ENCODE data around the gene VKORC1. TPM values are rescaled to one million over a fixed set of nuclear protein-coding genes. Genes with fewer than 3 reads are reported as not detected.
"Not testable (repeated sequence)": the region's sequence is repeated elsewhere in the genome, so short reads cannot be mapped to it uniquely, and the experiment has no call there.

Gene VKORC1
- total RNA-seq, 2 experiments from 2014 or later, result 66.0 to 66.1 TPM

DNA sequence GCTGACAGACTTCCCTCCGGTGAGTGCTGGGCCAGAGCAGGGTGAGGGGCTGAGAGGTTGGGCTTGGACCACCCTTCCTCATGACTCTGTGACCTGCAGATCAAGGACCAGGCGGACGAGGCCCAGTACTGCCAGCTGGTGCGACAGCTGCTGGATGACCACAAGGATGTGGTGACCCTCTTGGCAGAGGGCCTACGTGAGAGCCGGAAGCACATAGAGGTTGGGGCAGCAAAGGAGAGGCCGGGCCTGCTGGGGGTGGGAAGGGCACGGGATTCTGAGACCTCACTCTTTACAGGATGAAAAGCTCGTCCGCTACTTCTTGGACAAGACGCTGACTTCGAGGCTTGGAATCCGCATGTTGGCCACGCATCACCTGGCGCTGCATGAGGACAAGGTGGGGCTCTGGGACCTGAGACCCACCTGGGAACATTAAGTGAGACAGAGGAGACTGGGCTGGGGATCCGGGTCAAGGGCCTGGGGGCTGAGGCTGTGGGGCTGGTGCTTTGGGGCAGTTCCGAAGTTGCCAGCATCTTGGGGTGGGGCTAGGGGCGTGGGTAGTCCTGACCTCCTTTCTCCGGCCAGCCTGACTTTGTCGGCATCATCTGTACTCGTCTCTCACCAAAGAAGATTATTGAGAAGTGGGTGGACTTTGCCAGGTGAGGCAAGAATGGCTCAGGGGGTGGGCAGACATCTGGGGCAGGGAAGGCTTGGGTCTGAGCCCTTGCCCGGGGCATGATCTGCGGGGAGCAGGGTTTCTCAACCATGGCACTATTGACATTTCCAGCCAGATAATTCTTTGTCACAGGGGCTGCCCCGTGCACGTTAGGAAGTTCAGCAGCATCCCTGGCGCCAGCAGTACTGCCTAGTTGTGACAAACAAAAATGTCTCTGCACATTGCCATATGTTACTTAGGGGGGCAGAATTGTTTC, 15.8 kb upstream of the VKORC1 start:
- CTCF ChIA-PET, result no interaction called here

DNA sequence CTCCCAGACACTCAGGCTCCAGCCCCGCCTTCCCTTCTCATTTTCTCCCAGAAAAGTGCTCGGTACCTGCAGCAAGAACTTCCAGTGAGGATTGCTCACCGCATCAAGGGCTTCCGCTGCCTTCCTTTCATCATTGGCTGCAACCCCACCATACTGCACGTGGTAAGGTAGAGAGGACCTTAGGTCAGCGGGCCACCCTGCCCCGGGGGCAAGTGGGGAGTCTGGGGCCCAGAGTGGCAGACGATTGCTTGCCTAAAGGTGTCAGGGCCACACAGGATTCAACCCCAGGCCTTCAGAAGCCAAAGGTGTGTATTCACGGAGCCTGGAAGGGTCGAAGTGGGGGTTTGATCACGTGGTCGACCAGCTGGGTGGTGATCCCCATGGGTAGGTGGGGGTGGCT, 15.0 kb upstream of the VKORC1 start:
- POLR2A ChIA-PET, result interaction anchor here (1.4 kb wide), 1 partner anchor 36 kb away, joined by 4 read pairs; the partner anchor contains the start of genes ZNF646 and ZNF668
- CTCF ChIA-PET, result no interaction called here
- peak overlapping the region; percentile 51 for H3K27ac Mint-ChIP-seq

More for the DNA sequence above, 15.8 kb upstream of the VKORC1 start:
- Mint-ChIP-seq H3K27me3 (no peaks in the 10 kb centered on the region), H3K36me3 (ENCODE audit: low read depth) (peaks cover 23% of the 10 kb centered on the region), H3K4me3 (peak overlapping the region; percentile 71), H3K27ac (no peak overlapping the region), H3K9me3 (no peaks in the 10 kb centered on the region), H3K4me1 (peaks cover 40% of the 10 kb centered on the region)
- no peak for DNase-seq
- POLR2A ChIA-PET, result interaction anchor here (1.4 kb wide), 2 partner anchors 36 to 37 kb away, joined by 3 to 4 read pairs; partner anchors contain the start of genes ZNF646 and ZNF668

DNA sequence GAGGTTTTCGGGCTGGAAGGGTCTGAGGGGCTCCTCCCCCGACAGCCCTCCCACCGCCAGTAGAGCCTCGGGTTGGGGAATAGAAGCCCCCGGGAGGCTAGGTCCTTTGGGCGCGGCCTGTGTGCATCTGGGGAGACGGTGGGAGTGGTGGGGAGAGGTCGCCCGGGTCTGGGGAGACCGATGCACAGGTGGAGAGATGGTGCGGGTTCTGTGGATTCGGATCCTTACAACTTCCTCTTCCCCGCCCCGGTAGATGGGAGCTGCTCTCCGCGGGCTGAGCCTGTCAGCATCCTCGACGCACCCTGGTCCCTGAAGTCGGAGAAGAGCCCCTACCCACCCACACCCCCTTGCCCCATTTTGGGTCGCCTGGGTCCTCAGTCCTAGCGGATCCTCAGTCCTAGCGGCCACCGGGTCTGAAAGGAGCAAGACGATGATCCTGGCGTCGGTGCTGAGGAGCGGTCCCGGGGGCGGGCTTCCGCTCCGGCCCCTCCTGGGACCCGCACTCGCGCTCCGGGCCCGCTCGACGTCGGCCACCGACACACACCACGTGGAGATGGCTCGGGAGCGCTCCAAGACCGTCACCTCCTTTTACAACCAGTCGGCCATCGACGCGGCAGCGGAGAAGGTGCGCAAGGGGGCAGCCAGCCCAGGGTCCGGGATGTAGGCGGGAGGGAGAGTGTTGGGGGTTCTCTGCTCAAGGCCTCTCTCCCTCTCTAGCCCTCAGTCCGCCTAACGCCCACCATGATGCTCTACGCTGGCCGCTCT, 14.4 kb upstream of the VKORC1 start:
- Mint-ChIP-seq H3K4me3 (peak overlapping the region; percentile 71), H3K36me3 (ENCODE audit: low read depth) (peaks cover 23% of the 10 kb centered on the region), H3K4me1 (peaks cover 35% of the 10 kb centered on the region), H3K27me3 (no peaks in the 10 kb centered on the region), H3K9me3 (no peaks in the 10 kb centered on the region), H3K27ac (peak overlapping the region; percentile 51)
- DNase-seq, result no peak
- ChIA-PET CTCF (no interaction called here), POLR2A (interaction anchor here (1.4 to 2.0 kb wide), 2 partner anchors 8 to 35 kb away, joined by 4 to 7 read pairs; partner anchors contain the start of genes KAT8, ZNF646 and ZNF668)

More for the DNA sequence above, 15.0 kb upstream of the VKORC1 start:
- Mint-ChIP-seq H3K4me3 (peak overlapping the region; percentile 71), H3K9me3 (no peaks in the 10 kb centered on the region), H3K27me3 (no peaks in the 10 kb centered on the region), H3K4me1 (peaks cover 38% of the 10 kb centered on the region), H3K36me3 (ENCODE audit: low read depth) (peaks cover 23% of the 10 kb centered on the region)
- DNase-seq, result no peak

DNA sequence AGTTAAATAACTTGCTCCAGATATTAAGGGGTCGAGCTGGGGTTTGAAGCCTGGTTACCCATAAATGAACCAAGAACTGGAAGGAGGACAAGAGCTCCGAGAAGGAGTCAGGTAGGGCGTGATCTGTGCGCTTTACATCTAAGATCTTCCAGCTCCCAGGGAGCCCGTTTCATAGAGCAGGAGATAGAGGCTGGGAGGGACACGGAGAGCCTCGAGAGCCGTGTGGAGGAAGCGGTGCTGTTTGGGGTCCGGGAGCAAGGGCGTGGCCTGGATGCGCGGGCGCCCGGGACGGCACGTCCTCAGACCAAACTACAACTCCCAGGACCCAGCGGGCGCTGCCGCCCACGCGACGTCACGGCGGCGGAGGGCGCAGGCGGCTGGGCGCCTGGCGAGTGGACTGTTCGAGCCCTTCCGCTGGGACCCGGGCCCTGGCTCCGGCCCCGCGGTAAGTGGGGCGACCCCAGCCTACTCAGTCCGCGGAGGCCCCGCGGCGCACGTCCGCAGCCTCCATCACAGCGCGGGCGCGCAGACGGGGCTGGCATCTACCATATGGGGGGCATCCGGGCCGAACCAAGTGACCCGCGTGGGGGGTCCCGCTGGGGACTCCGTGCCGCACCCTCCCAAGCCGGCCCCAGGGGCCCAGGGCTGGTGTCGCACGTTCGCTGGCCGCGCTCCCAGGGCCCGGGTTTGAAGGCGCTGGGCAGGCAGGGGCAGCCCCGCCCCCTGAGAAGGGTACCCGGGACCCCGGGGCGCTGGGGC, 13.6 kb upstream of the VKORC1 start, which contains the start of gene BCKDK:
Gene BCKDK, plus strand, starts transcription at position 352 of the 759 bp plus-strand sequence. CDS start 838 bp downstream, outside the sequence.
- peak; percentile 82 for DNase-seq
- Mint-ChIP-seq H3K27ac (peak within 1 kb of the TSS; percentile 68), H3K27me3 (no peaks in the 10 kb centered on the region), H3K4me3 (peak within 1 kb of the TSS; percentile 75), H3K9me3 (no peaks in the 10 kb centered on the region), H3K36me3 (ENCODE audit: low read depth) (peaks cover 23% of the 10 kb centered on the region), H3K4me1 (peaks cover 30% of the 10 kb centered on the region)
- ChIA-PET CTCF (no interaction called here), POLR2A (interaction anchor here (1.0 to 2.0 kb wide), 2 partner anchors 9 to 72 kb away, joined by 5 to 7 read pairs; partner anchors contain the start of genes FUS and KAT8)

DNA sequence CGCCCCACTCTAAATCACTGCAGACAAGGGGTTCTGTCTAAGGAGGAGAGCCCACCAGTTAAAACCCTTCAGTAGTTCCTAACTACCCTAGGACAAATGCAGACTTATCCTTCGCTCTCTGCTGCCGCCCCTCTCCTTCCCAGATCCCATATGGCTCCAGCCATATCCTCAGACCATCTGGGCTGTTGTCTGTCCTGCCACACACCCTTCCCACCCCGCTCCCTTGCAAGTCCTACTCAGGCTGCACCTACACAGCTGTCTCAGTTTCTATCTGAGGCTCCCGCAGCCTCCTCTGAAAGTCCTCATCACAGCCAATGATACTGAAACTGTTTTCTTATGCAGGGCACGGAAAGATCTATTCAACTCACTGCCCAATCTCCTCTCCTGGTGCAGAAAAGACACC, 12.9 kb upstream of the VKORC1 start:
- Mint-ChIP-seq H3K36me3 (ENCODE audit: low read depth) (peaks cover 23% of the 10 kb centered on the region), H3K27me3 (no peaks in the 10 kb centered on the region), H3K27ac (peak overlapping the region; percentile 68), H3K4me1 (peaks cover 28% of the 10 kb centered on the region), H3K9me3 (no peaks in the 10 kb centered on the region), H3K4me3 (peak overlapping the region; percentile 75)
- ChIA-PET POLR2A (interaction anchor here (1.0 to 2.0 kb wide), 2 partner anchors 10 to 72 kb away, joined by 5 to 7 read pairs; partner anchors contain the start of genes FUS and KAT8), CTCF (interaction anchor here (1.0 kb wide), 1 partner anchor 79 kb away, joined by 3 read pairs; no protein-coding TSS in a partner anchor)
- DNase-seq, result peak; percentile 31

DNA sequence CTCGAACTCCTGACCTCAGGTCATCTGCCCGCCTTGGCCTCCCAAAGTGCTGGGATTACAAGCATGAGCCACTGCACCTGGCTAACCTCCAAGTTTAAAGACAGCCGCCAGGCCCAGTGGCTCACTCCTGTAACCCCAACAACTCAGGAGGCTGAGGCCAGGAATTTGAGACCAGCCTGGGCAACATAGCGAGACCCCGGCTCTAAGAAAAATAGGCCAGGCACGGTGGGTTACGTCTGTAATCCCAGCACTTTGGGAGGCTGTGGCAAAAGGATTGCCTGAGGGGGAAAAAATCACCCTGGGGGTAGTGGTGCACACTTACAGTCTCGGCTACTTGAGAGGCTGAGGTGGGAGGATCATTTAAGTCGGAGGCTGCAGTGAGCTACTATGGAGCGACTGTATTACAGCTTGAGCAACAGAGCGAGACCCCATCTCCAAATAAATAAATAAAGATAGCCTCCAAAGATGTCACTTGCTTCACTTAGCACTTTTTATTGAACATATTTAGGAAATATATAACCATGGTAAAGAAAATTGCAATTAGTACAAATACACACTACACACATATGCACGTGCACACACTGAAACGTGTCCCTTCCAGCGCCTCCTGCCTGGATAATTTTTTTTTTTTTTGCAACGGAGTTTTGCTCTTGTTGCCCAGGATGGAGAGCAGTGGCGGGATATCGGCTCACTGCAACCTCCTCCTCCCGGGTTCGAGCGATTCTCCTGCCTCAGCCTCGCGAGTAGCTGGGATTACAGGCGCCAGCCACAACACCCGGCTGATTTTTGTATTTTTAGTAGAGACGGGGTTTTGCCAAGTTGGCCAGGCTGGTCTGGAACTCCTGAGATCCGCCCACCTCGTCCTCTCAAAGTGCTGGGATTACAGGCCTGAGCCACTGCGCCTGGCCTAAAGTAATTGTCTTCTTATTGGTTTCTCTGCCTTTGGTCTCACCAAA, 12.2 kb upstream of the VKORC1 start:
- Mint-ChIP-seq H3K4me1 (peaks cover 28% of the 10 kb centered on the region), H3K27me3 (no peaks in the 10 kb centered on the region), H3K36me3 (ENCODE audit: low read depth) (peaks cover 17% of the 10 kb centered on the region), H3K27ac (peak overlapping the region; percentile 68), H3K4me3 (peak overlapping the region; percentile 75), H3K9me3 (no peaks in the 10 kb centered on the region)
- no peak for DNase-seq
- ChIA-PET POLR2A (interaction anchor here (1.0 kb wide), 1 partner anchor 73 kb away, joined by 5 read pairs; the partner anchor contains the start of gene FUS), CTCF (interaction anchor here (0.8 to 1.0 kb wide), 2 partner anchors 13 to 80 kb away, joined by 3 read pairs; no protein-coding TSS in a partner anchor)

DNA sequence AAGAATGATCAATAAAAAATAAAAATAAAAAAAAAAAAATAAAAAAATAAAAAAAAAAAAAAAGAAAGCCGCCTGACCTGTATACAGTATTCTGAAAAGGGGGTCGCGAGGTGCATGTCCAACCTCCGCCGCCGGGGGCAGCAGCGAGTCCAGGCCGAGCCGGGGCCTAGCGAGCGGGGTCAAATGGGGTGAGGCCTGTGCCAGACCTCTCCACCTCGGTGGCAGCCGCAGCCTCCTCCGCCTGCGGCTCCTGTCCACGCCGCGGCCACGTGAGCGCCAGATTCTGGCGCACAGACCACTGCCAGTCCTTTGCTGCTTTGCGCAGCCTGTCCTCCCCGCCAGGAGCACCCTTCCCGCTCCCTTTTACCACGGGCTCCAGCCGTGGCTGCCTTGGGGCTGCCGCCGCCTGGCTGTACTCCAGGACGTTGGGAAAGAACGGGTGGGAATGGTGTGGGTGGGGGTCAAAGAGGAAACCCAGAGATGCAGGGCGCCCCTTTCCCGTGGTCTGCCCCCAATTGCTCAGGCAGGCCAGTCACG, 11.1 kb upstream of the VKORC1 start:
- peaks cover 9% of the 10 kb centered on the region for H3K36me3 Mint-ChIP-seq (ENCODE audit: low read depth)
- DNase-seq, result peak; percentile 81
- CTCF ChIA-PET, result no interaction called here
- no peaks in the 10 kb centered on the region for H3K9me3 Mint-ChIP-seq
- H3K4me1 Mint-ChIP-seq, result peaks cover 28% of the 10 kb centered on the region
- H3K4me3 Mint-ChIP-seq, result peak overlapping the region; percentile 13
- no peaks in the 10 kb centered on the region for H3K27me3 Mint-ChIP-seq
- H3K27ac Mint-ChIP-seq, result peak overlapping the region; percentile 40
- POLR2A ChIA-PET, result no interaction called here

DNA sequence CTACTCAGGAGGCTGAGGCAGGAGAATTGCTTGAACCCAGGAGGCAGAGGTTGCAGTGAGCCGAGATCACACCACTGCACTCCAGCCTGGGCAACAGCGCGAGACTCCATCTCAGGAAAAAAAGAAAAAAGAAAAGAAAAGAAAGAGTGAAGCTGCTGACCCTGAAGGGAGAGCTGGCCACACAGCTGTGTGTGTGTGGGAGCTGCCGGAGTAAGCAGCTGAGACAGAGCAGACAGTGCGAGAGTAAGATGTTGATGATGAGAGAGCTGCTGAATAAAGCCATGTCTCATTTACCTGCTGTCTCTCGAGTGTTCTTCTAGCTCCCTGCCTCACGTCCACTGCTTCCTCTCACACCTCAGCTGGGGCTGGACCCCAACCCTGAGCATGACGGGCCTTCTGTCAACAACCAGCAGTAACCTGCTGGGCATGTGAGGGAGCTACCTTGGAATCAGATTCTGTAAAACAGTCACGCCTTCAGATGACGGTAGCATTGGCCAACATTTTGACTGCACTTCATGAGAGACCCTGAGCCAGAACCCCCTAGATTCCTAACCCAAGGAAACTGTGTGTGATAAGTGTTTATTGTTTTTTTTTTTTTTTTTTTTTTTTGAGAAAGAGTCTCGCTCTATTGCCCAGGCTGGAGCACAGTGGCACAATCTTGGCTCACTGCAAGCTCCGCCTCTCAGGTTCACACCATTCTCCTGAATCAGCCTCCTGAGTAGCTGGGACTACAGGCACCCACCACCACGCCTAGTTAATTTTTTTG, 6.5 kb upstream of the VKORC1 start:
- ChIA-PET POLR2A (interaction anchor here (0.9 to 2.2 kb wide), 3 partner anchors 16 to 106 kb away, joined by 3 to 12 read pairs (median 4); partner anchors contain the start of gene KAT8), CTCF (interaction anchor here (0.7 to 3.5 kb wide), 4 partner anchors 14 to 41 kb away, joined by 3 to 12 read pairs (median 6); partner anchors contain the start of genes KAT8, ZNF646 and ZNF668)
- not testable (repeated sequence) for H3K27ac Mint-ChIP-seq; DNase-seq; H3K36me3 Mint-ChIP-seq (ENCODE audit: low read depth); H3K4me1 Mint-ChIP-seq; H3K9me3 Mint-ChIP-seq; H3K27me3 Mint-ChIP-seq; H3K4me3 Mint-ChIP-seq

DNA sequence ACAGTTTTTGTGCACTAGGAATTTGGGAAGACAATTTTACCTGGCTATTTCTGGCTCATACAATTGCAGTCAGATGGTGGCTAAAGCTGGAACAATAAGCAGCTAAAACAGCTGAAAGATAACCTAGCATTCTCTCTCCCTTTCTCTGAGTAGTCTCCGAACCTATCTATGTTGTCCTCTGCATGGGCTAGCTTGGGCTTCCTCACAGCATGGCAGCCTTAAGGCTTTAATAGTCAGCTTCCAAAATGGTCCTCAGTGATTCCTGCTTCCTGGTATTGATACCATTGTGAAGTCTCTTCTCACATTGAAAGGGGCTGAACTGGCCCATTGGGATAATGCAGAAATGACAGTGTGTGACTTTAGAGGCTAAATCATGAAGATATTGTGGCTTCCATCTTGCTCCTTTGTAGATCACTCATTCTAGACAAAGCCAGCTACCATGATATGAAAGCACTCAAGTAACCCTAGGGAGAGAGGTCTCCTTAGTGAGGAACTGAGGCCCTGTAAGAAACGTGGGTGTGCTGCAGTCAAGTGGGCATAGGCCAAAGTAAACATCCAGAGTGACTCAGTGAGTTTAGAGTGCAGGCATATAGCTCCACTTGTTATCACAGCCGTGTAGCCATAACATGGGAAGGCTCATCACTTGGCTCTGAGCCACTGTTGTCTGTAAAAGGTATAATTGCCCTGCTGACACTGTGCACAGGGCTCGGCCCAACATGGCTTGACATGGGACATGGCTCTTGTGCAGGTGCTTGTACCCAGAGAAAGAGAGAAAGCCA, 5.5 kb upstream of the VKORC1 start:
- H3K4me1 Mint-ChIP-seq, result peaks cover 9% of the 10 kb centered on the region
- H3K36me3 Mint-ChIP-seq (ENCODE audit: low read depth), result no peaks in the 10 kb centered on the region
- no peaks in the 10 kb centered on the region for H3K27me3 Mint-ChIP-seq
- H3K27ac Mint-ChIP-seq, result no peak overlapping the region
- H3K4me3 Mint-ChIP-seq, result no peak overlapping the region
- H3K9me3 Mint-ChIP-seq, result no peaks in the 10 kb centered on the region
- CTCF ChIA-PET, result interaction anchor here (1.4 to 3.5 kb wide), 2 partner anchors 26 to 42 kb away, joined by 4 to 12 read pairs; partner anchors contain the start of genes ZNF646 and ZNF668
- no peak for DNase-seq
- POLR2A ChIA-PET, result interaction anchor here (1.0 to 2.2 kb wide), 2 partner anchors 17 to 150 kb away, joined by 3 to 12 read pairs; partner anchors contain the start of gene KAT8

DNA sequence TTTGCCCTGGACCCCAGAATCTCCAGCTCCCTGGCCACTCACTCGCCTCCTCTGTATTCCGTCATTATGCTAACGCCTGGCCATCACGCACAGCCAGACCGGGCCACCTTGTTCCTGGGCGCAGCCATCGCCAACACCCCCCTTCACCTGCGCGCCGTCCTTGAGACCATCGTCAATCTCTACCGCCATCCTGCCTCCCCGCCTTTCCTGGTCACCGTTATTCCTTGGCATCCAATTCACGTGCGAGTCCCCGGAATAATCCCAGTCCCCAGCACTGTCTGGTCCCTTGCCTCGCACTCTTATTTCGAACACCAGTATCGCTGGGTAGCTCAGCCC, 541 bp downstream of the VKORC1 start:
- Mint-ChIP-seq H3K9me3 (no peaks in the 10 kb centered on the region), H3K27ac (peak overlapping the region; percentile 85), H3K36me3 (ENCODE audit: low read depth) (peaks cover 11% of the 10 kb centered on the region), H3K27me3 (no peaks in the 10 kb centered on the region), H3K4me3 (peak overlapping the region; percentile 92), H3K4me1 (peaks cover 33% of the 10 kb centered on the region)
- no peak for DNase-seq
- ChIA-PET CTCF (interaction anchor here (1.3 to 3.2 kb wide), 4 partner anchors 13 to 109 kb away, joined by 3 to 24 read pairs (median 8); partner anchors contain the start of genes HSD3B7, ZNF646 and ZNF668), POLR2A (interaction anchor here (0.8 to 4.1 kb wide), 6 partner anchors 20 to 95 kb away, joined by 3 to 26 read pairs (median 4); partner anchors contain the start of genes KAT8, STX4, ZNF646 and ZNF668)
